PC-9 (cell line): ENCODE results near the gene ALG12.

Experiments
- CTCF ChIP-seq: fragments of 200-600 bp; sonication (generic); conservative IDR thresholded peaks from 2 replicates; pipeline ENCODE4 v1.6.1; 2017; ENCODE audit warnings: mixed run types, antibody characterized with exemption, mild to moderate bottlenecking, moderate library complexity
- EZH2 ChIP-seq: fragments of 200-600 bp; sonication (generic); IDR thresholded peaks from 2 replicates; pipeline ENCODE4 v1.8.0; 2017; ENCODE audit warnings: antibody characterized with exemption, low read depth

DNA sequence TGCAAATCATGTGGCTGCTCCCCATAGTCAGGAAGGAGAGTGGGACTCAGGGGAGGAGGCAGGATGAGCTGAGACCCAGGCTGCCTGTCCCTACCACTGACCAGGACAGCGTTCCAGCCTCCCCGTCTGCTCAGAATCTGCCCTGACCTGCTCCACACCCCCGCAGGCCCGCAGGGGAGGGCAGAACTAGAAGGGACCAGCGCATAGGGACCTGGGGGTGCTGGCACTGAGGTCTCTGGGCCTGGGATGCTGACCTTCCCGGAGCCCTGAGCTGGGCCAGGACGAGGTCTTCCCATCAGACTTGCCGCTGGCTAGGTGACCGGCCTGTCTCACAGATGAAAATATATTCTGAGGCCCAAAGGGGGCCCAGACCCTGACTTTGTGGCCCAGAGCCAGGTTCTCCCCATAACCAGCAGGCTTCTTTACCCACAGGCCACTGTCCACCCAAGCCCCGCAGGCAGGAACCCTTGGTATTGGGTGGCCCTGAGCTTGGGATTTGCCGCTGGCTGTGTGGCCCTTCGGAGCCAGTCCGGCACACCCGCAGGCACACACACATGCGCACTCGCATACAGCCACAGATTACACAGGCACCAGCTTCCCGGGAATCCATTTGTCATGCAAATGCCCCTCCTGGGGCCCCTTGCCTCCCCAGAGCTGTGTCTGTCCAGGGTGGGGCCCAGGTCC is 28.5 kb upstream of the ALG12 start:
- TF ChIP-seq CTCF, result no peak
- no peak for TF ChIP-seq EZH2
